BE2C (cell line): Measurements from ENCODE around the gene MOK.

Experiments
- DNase-seq: peaks from one replicate; pipeline ENCODE4 v3.0.0-alpha.2; 2020
- H3K27me3 ChIP-seq: fragments of 250-450 bp; sonication (Bioruptor Pico); 2 replicates; pipeline ENCODE4 v1.5.1; 2020; ENCODE audit warnings: mild to moderate bottlenecking
- H3K36me3 ChIP-seq: fragments of 250-450 bp; sonication (Bioruptor Pico); 2 replicates; pipeline ENCODE4 v1.5.1; 2020; ENCODE audit warnings: mild to moderate bottlenecking
- H3K4me1 ChIP-seq: fragments of 250-450 bp; sonication (Bioruptor Pico); 2 replicates; pipeline ENCODE4 v1.5.1; 2020
- H3K4me3 ChIP-seq: 2 replicates; pipeline ENCODE4 v1.5.1; 2011; ENCODE audit warnings: low read depth, low read length
- H3K9me3 ChIP-seq: fragments of 250-450 bp; sonication (Bioruptor Pico); 2 replicates; pipeline ENCODE4 v1.5.1; 2020
- CTCF ChIP-seq: IDR thresholded peaks from 2 replicates; pipeline ENCODE4 v1.5.1; 2012; ENCODE audit warnings: mild to moderate bottlenecking, low read depth, low read length

Gene MOK

GRCh38 chr14:102233081-102233480, 71.9 kb downstream of the MOK start:
- Histone ChIP-seq H3K9me3 (no peaks in the 10 kb centered on the region), H3K4me1 (peaks cover 11% of the 10 kb centered on the region), H3K36me3 (peaks cover 51% of the 10 kb centered on the region), H3K27me3 (no peaks in the 10 kb centered on the region), H3K4me3 (no peak overlapping the region)
- DNase-seq, result no peak
- no peak for TF ChIP-seq CTCF

DNA sequence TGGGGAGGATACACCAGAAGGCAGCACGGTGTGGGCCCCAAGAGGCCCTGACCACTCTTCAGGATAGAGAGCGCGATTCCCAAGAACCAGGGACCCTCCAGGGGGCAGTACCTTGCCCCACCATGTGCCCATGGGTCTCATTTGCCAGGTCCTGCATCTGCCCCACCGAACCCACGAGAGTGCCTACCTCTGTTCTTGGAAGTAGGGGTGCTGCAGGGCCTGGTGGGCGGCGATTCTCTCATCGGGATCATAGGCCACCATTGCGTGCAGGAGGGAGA, 72.7 kb downstream of the MOK start:
- peak; percentile 18; the same call in 1 of the 2 replicates for TF ChIP-seq CTCF
- H3K36me3 ChIP-seq, result peaks cover 53% of the 10 kb centered on the region
- DNase-seq, result no peak
- no peak overlapping the region for H3K4me3 ChIP-seq
- H3K4me1 ChIP-seq, result peaks cover 17% of the 10 kb centered on the region
- H3K9me3 ChIP-seq, result no peaks in the 10 kb centered on the region
- no peaks in the 10 kb centered on the region for H3K27me3 ChIP-seq

DNA sequence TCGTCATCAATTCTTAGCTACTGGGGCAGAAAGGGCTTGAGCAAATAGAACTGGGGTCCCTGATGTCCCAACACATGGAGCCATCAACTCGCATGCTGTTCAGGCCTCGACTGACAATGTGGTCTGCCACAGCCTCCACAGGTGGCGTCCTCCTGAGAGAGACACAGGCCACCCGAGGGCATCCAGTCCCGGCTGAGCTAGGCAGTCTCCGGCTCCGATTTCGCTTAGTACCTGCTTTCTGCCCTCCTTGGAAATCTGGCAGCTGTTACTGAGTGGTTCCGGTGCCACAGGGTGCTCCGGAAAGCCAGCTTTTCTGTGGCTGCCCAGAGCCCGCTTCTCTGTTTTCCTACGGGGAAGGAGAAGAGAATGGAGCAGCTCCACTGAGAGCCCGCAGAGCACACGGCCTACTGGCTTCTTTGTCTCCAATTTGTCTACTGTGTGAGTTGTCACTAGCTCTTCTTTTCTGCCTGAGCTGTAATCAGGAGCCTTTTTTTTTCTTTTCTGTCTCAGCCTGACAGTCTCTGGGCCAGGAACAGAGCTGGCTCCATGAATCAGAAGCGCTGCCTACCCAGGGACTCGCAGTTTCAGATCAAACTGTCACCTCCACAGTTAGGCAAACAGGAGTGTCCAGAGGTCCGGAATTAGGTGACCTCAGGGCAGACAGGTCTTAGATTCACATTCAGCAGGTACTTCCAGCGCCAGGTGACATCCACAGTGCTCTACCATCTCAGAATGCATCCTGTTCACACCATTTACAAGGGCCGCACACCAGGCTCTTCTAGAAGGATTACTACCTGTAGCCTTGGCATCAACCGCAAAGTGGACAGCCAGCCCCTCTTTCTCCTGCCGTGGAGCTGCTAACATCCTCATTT, 73.3 kb downstream of the MOK start:
- H3K4me3 ChIP-seq, result no peak overlapping the region
- no peak for TF ChIP-seq CTCF
- DNase-seq, result no peak
- no peaks in the 10 kb centered on the region for H3K27me3 ChIP-seq
- H3K36me3 ChIP-seq, result peaks cover 53% of the 10 kb centered on the region
- no peaks in the 10 kb centered on the region for H3K9me3 ChIP-seq
- H3K4me1 ChIP-seq, result peaks cover 22% of the 10 kb centered on the region

GRCh38 chr14:102230481-102231210, 74.3 kb downstream of the MOK start:
- Histone ChIP-seq H3K36me3 (peaks cover 60% of the 10 kb centered on the region), H3K27me3 (no peaks in the 10 kb centered on the region), H3K9me3 (no peaks in the 10 kb centered on the region), H3K4me1 (peaks cover 20% of the 10 kb centered on the region), H3K4me3 (no peak overlapping the region)
- TF ChIP-seq CTCF, result no peak
- no peak for DNase-seq

DNA sequence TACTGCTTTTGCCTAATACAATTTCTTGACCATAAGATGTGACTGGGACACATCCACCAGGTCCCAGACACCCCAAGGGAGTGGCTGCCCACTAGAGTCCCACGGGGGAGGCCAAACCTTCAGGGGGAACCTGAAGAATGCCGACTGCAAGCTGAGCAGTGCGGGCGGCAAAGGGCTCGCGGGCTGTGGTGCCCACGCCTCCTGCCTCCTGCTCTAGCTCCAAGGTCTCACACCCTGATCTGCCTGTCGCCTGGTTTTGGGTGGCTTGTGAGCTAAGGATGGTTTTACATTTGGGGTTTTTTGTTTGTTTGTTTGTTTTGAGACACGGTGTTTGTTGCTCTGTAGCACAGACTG, 75.2 kb downstream of the MOK start:
- H3K27me3 ChIP-seq, result no peaks in the 10 kb centered on the region
- peaks cover 18% of the 10 kb centered on the region for H3K4me1 ChIP-seq
- H3K36me3 ChIP-seq, result peaks cover 66% of the 10 kb centered on the region
- H3K9me3 ChIP-seq, result no peaks in the 10 kb centered on the region
- TF ChIP-seq CTCF, result no peak
- no peak for DNase-seq
- no peak overlapping the region for H3K4me3 ChIP-seq
